Stimulated activated CD4-positive, alpha-beta T cell treated with anti-CD3 and anti-CD28 coated beads, TNF-alpha, amount 100 ng/mL, for 48 hours (primary cell): ENCODE measurements around the gene SENP8.
"Not testable (repeated sequence)": the region's sequence is repeated elsewhere in the genome, so short reads cannot be mapped to it uniquely, and the experiment has no call there.

Experiments
- DNase-seq, 3 donors: peaks; one replicate each; pipeline ENCODE4 v3.0.0-alpha.2; 2020; ENCODE audit warnings: low read depth in 3 of 3

Gene SENP8

DNA sequence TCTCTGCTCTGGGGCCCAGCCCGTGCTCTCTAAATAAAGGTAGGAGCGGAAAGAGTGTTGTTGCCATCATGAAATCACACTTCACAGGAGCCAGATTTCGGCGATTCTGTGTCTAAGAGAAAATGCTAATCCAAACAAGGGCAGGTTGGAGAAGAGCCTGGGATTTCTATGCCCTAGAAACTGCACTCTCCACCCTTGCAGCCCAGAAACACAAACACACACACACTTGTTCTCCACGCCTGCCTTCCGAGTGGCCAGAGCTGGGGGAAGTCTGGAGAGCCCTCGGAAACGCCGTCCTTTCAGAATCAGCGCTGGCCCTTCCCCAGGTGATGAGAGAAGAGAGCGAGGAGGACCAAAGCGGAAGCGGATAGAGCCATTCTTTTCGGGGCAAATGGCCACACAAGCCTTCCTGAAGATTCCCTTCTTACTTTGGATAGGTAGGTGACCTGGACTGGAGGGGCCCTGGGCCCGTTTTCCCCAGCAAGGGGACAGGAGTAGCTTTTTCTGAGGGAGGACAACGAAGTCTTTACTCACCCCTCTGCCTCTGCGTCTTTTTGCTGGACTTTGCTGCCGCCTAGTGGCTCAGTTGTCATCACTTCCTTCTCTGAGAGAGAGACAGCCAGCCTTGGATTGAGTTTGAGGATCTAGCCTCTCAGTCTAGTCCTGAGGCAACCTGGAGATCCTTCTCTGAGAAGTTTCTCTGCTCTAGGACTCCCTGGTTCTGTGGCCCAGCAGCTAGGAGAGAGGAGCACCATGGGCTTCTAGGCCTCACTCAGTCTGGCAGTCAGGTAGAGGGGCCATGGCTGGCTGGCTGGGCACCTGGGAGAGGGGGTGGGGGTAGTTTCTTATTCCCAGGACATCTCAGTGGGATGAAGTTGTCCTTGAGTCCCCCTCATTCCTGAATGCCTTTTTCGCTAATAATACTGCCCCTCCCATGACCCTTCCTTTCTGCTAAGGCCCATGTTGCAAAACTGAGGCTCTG lies 37.7 kb downstream of the SENP8 start:
- peak; percentile 58 to 72 (median 69) for DNase-seq

DNA sequence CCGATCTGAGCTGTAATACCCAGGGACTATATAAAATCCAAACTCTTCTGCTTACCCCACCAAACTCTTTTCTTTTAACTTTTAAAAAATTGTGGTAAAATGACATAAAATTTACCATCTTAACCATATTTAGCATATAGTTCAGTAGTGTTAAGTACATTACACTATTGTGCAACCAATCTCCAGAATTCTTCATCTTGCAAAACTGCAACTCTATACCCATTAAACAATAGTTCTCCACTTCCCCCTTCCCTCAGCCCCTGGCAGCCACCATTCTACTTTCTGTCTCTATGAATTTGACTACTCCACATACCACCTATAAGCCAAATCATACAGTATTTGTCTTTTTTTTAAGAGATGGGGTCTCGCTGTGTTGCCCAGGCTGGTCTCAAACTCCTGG lies 38.7 kb downstream of the SENP8 start:
- DNase-seq: no peak

DNA sequence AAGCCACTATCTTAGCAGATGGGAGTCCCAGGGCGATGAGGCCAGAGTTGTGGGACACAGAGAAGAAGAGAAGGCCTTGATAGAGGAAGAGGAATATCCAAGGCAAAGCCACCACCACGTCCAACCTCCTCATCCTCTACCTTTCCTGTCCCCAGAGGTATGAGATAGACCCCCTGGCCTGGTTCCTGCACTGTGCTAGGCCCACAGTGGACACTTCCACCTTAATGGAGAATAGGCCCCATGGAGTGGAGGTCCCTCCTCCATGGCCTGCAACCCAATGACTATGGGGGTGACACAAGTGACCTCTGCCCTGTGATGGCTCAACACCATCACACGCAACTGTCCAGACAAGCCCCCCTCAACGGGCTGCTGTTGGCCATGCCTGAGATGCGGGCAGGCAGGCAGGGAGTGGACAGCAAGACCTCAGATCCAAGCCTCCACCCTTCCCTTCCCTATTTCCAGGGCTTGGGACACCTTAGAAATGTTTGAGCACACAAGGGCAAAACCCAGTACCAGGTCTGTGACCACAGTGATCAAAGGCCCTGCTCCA lies 42.6 kb downstream of the SENP8 start:
- DNase-seq: no peak

DNA sequence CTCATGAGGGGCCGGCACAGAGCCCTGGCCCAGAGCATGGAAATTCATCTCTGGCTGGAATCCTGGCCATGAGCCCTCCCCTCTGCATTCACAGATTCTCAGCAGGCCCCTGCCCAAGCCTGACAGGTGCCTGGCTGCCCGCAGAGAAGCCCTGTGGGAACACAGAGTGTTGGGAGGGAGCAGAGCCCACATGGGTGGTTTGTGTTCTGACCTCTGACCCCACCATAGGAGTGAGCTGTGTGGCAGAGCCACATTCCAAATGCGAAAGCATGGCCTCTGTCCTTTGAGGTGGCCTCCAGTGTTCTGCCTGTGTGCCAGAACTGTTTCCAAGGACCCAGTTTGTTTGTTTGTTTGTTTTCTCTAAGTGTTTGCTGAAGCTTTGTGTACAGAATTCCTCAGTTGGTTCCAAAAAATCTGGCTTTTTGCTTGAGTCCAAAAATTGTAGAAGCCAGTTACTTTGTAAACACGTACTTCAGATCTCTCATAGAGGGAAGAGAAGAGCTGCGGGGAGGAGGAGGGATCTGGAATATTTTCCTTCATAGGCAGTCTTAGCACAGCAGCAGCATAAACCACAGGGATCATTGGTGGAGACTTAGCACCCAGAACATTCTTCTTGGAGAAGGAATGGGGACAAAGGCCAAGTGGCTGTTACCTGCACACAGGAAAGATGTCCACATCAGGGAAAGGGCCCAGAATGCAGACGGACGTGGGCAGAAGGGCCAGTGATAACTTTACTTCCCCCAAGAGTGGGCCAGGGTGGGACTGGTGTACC lies 43.3 kb downstream of the SENP8 start:
- no peak for DNase-seq

DNA sequence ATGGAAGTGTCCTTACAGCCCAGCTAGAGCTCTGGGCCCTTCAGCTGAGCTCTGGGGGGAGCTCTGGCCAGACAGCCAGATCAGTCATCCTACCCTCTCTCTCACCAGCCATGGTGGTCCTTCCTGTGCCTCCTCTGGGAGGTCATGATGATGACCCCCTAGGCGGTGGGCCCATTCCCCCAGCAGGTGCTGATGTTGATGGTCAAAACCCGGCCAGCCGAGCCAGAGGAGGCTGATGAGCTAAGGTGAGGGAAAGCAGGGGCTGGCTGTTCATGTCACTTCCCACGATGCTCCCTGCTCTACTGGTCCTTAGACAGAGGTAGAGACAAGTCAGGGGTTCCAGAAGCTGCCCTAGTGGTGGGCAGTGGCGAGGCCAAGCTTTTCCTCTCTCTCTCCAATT lies 44.4 kb downstream of the SENP8 start:
- DNase-seq: no peak

DNA sequence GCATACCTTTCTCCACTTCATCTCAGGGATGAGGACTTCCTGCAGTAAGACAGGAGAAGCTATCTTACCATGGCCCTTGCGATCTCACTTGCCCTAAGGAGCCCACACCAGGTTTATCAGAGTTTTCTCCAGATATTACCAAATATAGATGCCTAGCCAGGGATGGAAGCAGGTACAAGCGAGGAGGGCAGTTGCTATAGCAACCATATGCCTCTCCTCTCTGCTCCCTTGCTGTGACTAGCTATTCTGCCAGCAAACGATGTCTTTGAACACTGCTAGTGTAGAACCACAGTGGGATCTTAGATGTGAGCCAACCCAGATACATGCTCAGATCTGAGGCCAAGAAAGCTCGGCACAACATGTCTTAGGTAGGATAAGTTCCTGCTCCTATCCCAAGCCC lies 45.5 kb downstream of the SENP8 start:
- no peak for DNase-seq

DNA sequence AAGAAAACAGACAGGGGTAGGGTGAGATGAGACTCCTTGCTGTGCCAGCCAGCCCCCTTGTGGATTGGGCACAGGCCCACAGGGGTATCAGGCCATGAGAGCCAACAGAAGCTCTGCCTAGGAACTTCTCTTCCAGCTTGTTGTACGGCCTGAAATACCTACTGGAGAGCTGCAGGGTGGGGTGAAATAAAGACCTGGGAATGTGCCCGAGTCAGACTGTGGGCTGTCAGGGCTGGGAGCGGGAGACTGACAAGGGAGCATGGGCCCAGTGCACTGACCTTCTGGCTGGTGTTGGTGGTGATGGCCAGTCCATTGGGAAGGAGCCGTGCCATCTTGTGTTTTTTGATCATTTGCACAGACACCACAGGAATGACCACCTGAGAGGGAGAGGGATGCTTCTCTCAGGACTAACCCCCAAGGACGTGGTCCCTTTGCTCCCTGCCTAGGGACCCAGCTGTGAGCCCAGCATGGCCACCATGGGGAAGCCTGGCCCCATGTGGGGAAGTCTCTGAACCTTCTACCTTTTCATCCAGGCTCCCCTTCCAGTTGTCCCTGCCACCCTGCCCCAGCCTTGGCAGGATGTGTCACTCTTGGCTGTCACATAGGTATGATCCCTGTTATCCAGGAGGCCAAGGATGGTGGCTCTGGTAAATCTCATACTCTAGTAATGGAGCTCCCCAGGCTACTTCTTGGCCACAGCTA lies 48.7 kb downstream of the SENP8 start:
- DNase-seq: no peak

DNA sequence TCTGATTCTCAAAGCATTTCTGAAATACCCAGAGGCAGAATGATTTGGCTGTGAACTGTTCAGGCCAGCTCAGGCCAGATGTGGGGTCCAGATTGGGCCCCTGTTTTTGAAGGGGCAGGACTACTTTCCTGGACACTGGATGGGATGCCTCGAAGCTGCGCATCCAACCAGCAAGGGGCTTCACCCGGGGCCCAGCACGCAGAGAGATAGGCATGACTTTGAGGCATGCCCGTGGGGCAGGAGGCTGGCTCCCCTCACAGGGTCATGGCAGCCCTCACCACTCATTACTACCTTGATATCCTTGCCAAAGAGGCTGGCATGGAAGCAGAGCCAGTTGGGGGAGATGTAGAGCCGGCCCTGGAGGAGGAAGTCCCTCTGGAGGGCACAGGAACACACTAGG lies 49.2 kb downstream of the SENP8 start:
- DNase-seq: no peak

DNA sequence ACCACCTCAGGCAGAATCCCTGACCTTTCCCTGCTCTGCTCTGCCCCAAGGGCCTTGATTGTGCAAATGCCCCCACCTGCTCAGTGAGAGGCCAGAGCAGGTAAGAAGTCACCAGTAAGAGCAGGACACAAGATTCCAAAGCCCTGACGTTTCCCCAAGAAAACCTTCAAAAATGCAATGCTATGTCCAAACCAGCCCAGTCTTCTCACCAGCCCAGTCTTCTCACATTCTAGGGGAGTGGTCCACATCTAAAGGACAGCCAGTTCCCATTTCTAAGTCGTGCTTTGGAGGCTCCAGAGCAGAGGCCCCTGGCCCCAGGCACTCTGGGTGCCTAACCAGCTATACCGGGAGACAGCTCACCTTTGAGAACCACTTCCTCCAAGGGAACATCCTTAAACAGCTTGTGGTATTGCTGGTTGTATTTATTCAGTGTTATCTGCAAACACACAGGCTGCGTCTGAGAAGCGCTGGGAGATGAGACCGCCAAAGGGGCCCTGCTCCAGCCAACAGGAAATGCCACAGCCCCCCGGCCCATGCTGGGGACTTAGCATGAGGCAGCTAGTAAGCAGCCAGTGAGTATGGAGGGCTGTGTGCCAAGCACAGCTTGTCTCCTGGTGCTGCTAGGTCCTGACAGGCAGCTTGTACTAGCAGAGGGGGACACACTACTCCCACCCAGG lies 50.1 kb downstream of the SENP8 start:
- no peak for DNase-seq

DNA sequence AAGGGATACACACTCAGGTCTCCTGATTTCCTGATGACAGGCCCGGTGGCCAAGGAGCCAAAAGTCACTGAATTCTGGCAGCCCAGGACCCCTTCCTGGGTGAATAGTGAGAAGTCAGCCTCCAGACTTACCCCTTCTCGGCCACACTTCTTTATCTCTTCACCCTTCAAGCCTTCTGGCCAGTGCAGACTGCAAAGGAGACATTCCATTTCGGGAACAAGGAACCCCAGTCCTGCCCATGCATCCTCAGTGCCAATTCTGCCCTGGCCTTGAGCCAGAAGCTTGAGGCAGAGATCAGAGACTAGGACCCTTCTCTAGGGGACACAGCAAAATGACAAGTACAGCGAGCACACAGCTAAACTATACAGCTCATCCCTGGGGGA lies 50.6 kb downstream of the SENP8 start:
- DNase-seq: no peak

DNA sequence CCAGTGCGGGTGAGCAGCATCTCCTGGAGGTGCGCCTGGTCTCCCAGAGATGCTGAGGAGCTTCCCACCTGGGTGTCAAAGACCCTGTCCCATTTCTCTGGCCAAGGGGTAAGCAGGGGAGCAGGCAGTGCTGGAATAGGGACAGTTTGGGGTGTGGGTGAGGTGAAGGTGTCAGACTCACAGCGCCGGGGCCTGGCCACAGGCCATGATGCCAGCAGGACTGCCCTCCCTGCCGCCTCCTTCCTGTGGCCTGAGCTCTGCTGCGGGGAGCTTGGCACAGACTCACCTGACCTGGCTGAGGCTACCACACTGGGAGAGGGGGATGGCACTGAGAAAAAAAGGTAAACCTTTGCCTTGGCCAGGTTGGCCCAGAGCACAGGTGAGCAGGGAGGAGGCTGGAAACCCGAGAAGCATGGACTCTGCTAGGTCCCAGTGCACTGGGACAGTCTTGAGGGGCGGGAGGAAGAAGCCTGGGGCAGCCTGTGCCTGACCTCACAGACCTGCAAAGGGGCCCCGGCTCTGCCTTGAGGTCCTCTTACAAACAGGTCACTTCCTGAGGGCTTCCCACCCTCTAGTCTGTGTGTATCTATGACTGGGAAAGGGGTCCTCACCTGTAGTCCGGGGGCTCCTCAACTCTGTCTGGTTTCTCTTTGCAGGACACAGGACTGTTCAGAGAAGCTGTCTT lies 51.2 kb downstream of the SENP8 start:
- no peak for DNase-seq

DNA sequence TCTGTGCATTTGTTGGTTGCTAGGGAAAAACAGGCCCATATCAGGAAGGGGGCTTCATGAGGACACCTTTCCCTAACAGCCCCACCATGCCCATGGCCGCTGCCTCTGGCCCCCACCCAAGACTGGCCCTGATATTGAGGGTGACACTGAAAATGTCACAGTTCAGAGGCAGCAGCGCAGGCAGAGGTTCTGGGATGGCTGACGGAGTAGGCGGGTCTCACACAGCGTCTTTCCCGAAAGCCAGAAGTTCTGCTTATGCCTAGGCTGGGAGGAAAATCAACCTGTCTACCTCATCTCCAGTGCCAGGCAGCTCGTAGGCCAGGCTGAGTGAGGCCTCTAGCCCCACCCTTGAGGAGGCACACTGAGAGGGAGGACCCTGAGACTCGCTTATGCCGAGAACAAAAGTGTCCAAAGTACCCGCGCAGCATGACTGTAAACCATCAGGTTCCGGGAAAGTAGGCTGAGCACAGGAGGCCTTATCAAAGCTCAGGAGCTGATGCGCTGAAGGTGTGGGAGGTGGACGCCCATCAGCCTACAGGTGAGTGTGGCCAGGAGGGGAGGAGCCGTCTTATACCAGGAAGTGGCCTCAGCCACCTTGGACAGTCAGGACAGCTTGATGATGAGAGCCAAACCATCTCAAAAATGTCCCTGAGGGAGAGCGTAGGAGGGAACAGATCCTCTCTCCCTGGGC lies 51.9 kb downstream of the SENP8 start:
- no peak for DNase-seq

DNA sequence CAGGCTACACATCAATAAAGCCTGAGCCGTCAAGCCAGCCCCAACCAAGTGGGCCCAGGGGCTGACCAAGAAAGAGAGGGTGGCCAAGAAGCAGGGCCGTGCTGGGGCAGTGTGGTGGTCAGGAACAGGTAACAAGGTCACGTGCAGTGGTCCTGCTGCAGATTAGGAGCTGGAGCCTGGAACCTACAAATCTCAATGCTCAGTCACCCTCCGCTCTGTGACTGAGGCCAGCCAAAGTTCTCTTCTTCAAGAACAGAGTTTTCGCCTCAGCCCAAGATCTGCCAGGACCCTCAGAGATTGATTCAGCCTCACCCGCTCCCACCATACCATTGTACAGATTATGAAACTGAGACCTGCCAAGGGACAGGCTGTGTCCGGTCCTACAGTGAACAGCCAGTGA lies 52.5 kb downstream of the SENP8 start:
- DNase-seq: no peak

DNA sequence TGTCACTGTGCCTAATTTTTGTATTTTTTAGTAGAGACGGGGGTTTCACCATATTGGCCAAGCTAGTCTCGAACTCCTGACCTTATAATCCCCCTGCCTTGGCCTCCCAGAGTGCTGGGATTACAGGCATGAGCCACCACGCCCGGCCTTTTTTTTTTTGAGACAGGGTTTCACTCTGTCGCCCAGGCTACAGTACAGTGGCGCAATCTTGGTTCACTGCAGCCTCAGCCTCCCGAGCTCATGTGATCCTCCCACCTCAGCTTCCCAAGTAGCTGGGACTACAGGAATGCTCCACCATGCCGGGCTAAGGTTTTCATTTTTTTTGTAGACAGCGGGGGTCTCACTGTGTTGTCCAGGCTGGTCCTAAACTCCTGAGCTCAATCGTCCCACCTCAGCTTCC lies 53.8 kb downstream of the SENP8 start:
- not testable (repeated sequence) for DNase-seq

DNA sequence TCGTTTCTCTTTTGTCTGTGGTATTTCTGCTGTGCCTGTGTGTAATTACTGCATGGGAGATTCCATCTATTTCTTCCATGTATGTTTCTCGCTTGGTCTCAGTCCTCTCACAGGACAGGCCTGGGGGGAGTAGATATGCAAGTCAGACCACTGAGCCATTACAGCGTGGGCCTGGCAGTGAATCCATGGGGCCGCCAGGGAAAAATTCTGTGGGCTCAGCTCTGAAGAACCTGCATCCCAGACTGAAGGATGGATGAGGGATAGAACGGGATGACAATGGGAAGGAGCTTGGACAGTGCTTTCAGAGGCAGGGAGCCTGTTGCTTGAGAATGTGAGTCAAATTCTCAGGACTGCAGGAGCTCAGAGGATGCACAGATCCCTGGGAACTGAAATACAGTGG lies 54.6 kb downstream of the SENP8 start:
- no peak for DNase-seq

DNA sequence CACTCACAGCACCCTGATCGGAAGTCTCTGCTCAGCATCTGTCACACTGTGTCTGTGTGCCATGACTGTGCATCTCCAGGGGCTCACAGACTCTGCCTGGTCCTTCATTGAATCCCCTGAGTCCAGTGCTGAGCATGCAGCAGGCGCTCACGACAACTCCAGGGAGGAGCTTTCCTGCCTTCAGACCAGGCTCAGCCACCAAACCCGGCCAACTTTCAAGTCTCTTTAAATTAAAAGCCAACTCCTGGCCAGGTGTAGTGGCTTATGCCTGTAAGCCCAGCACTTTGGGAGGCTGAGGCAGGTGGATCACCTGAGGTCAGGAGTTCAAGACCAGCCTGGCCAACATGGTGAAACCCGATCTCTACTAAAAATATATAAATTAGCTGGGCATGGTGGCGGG lies 55.2 kb downstream of the SENP8 start:
- DNase-seq: no peak

DNA sequence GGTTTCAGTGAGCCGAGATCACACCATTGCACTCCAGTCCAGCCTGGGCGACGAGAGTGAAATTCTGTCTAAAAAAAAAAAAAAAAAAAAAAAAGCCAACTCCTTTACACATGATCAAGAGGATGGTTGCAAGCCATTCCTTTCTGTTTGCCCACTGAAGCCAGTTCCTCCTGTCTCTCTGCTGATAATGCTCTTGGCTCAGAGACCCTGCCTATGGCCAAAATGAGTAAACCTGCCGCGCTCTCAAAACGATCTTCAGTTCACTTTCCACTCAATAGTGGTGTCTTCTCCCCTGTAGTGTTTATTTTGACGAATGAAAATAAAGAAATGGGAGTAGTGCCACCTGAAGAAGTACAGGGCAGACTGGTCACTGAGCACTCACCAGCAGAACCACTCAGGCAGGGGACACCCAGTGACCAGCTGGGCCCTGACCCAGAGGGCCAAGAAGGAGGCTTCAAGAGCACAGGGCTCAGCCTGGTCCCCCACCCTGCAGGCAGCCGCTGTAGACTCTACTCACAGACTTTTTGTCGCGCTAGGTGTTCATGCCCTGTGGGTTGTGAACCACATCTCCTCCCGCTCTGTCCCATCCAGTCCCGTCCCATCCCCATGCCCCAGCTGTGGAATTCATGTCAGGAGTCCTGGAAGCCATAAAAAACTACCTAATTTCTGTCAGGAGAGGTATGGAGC lies 55.8 kb downstream of the SENP8 start:
- DNase-seq: no peak

DNA sequence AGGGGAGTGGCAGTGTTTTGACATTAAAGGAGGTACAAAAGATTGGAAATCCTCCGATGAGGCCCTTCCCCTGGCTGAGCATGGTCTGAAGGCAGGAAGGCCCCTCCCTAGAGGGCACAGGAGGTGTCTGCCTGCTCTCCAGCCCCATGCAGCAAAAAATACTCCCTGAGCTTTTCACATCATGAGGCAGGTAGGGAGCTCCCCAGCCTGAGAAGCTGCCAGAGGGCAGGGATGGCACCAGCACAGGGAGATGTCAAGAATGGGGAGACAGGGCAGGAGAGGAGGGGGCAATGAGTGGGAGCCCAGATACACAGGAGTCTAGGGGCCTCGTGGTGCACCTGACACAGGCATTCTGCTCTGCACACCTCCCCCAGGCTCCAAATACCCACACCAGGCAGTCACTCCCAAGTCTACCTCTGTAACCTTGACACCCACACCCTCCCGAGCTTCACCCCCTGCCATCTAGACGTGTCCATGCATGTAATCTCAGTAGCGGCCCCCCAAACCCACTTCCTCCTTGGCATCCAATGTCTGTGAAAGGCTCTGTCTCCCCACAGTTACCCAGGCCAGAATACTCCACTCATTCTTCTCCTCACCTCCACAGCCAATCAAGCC lies 56.5 kb downstream of the SENP8 start:
- DNase-seq: no peak
